Measurements from ENCODE around the gene GJD2. TPM values are rescaled to one million over a fixed set of nuclear protein-coding genes. Genes with fewer than 3 reads are reported as not detected.

The GJD2 gene
- total RNA-seq, 4 donors from 2014 or later, result not detected

DNA sequence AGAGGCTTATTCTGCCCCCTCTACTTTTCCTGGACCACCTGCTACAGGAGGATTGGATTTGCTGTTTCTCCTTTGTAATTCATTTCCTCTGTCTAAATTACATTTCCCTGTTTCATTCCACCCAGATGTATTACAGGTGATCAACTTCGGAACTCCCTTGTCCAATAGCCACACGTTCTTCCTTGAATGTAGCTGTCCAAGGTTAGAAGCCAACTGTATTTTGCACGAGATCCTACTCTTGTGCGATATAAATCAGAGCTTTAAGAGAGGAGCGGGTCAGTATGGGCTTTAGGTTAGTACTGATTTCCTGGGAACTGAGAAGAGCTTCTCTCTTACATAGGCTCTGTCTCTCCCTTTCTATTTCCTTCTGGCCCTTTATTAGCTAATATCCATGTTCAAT, 20.5 kb downstream of the GJD2 start:
- Histone ChIP-seq H3K9me3 (no peaks in the 10 kb centered on the region), H3K4me1 (no peaks in the 10 kb centered on the region), H3K36me3 (no peaks in the 10 kb centered on the region), H3K4me3 (no peak overlapping the region), H3K27me3 (no peaks in the 10 kb centered on the region), H3K27ac (no peak overlapping the region)
- DNase-seq (ENCODE audit: low spot score in 2 of 2), result no peak
- TF ChIP-seq EP300 (IDR thresholded peaks at IDR 0.05) (no peak), POLR2A (IDR thresholded peaks at IDR 0.05) (no peak), CTCF (IDR thresholded peaks at IDR 0.05) (no peak)
- WGBS, 2 donors, result 61 to 69% methylated on average over 5 of the region's 5 CpGs

GRCh38 chr15:34733621-34734020, 21.2 kb downstream of the GJD2 start:
- Histone ChIP-seq H3K36me3 (no peaks in the 10 kb centered on the region), H3K27ac (no peak overlapping the region), H3K9me3 (no peaks in the 10 kb centered on the region), H3K4me1 (no peaks in the 10 kb centered on the region), H3K27me3 (no peaks in the 10 kb centered on the region), H3K4me3 (no peak overlapping the region)
- WGBS, 2 donors, result 82 to 89% methylated on average over 2 of the region's 2 CpGs
- DNase-seq (ENCODE audit: low spot score in 2 of 2), result no peak
- TF ChIP-seq POLR2A (IDR thresholded peaks at IDR 0.05) (no peak), CTCF (IDR thresholded peaks at IDR 0.05) (no peak), EP300 (IDR thresholded peaks at IDR 0.05) (no peak)

DNA sequence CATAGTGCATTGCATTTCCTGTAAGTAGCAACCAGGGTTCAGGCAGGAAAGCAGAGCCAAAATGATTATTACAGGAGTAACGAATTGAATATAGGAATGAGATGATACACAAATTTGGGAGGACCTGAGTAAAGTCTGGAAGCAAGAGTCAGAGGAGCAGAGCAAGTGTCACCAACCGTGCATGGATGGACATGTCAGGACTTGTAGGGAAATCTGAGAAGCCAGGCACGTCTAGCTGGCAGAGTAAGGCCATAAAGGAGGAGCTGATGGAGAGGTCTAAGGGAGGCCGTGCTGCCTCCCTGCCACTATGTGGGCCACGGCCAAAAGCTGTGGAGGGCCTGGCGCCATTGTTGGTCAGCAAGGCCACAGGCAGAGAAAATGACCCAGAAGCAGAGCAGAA, 22.4 kb downstream of the GJD2 start:
- Histone ChIP-seq H3K9me3 (no peaks in the 10 kb centered on the region), H3K27me3 (no peaks in the 10 kb centered on the region), H3K27ac (no peak overlapping the region), H3K36me3 (no peaks in the 10 kb centered on the region), H3K4me1 (no peaks in the 10 kb centered on the region), H3K4me3 (no peak overlapping the region)
- DNase-seq (ENCODE audit: low spot score in 2 of 2), result no peak
- TF ChIP-seq EP300 (IDR thresholded peaks at IDR 0.05) (no peak), POLR2A (IDR thresholded peaks at IDR 0.05) (no peak), CTCF (IDR thresholded peaks at IDR 0.05) (no peak)
- WGBS, 2 donors, result 80% methylated on average over 6 of the region's 6 CpGs

GRCh38 chr15:34730701-34731100, 24.1 kb downstream of the GJD2 start:
- Histone ChIP-seq H3K27ac (no peak overlapping the region), H3K27me3 (no peaks in the 10 kb centered on the region), H3K4me3 (no peak overlapping the region), H3K36me3 (no peaks in the 10 kb centered on the region), H3K4me1 (no peaks in the 10 kb centered on the region), H3K9me3 (no peaks in the 10 kb centered on the region)
- DNase-seq (ENCODE audit: low spot score in 2 of 2), result no peak
- 40 to 41% methylated on average over 3 of the region's 3 CpGs for WGBS, 2 donors
- no peak for TF ChIP-seq EP300 (IDR thresholded peaks at IDR 0.05)

- no peaks in the 10 kb centered on the region for H3K9me3 ChIP-seq
- H3K27me3 ChIP-seq, result no peaks in the 10 kb centered on the region
- no peaks in the 10 kb centered on the region for H3K4me1 ChIP-seq
- DNase-seq (ENCODE audit: low spot score in 2 of 2), result no peak
- H3K4me3 ChIP-seq, result no peak overlapping the region
- WGBS, 2 donors, result 23 to 28% methylated on average over 1 of the region's 1 CpG
- no peaks in the 10 kb centered on the region for H3K36me3 ChIP-seq
- no peak overlapping the region for H3K27ac ChIP-seq
- no peak for TF ChIP-seq POLR2A (IDR thresholded peaks at IDR 0.05)
- TF ChIP-seq CTCF (IDR thresholded peaks at IDR 0.05), result no peak
- TF ChIP-seq EP300 (IDR thresholded peaks at IDR 0.05), result no peak
Measured at GRCh38 chr15:34729886-34730285, 24.9 kb downstream of the GJD2 start.

- no peak for DNase-seq (ENCODE audit: low spot score in 2 of 2)
- H3K9me3 ChIP-seq, result no peaks in the 10 kb centered on the region
- no peaks in the 10 kb centered on the region for H3K27me3 ChIP-seq
- WGBS, 2 donors, result 54 to 67% methylated on average over 2 of the region's 2 CpGs
- no peaks in the 10 kb centered on the region for H3K36me3 ChIP-seq
- no peak overlapping the region for H3K27ac ChIP-seq
- H3K4me3 ChIP-seq, result no peak overlapping the region
- no peaks in the 10 kb centered on the region for H3K4me1 ChIP-seq
- TF ChIP-seq CTCF (IDR thresholded peaks at IDR 0.05) (no peak), EP300 (IDR thresholded peaks at IDR 0.05) (no peak), POLR2A (IDR thresholded peaks at IDR 0.05) (no peak)
Measured at GRCh38 chr15:34729056-34729455, 25.7 kb downstream of the GJD2 start.
